HG02798 (cell line): ENCODE measurements around the gene EPAS1.

Source experiments
- ATAC-seq: cut with Tn5 transposase; IDR thresholded peaks from one replicate; pipeline ENCODE4 v1.9.1; 2021; ENCODE audit warnings: mild to moderate bottlenecking; ENCODE audit not compliant: unreplicated experiment, poor library complexity

The EPAS1 gene

DNA sequence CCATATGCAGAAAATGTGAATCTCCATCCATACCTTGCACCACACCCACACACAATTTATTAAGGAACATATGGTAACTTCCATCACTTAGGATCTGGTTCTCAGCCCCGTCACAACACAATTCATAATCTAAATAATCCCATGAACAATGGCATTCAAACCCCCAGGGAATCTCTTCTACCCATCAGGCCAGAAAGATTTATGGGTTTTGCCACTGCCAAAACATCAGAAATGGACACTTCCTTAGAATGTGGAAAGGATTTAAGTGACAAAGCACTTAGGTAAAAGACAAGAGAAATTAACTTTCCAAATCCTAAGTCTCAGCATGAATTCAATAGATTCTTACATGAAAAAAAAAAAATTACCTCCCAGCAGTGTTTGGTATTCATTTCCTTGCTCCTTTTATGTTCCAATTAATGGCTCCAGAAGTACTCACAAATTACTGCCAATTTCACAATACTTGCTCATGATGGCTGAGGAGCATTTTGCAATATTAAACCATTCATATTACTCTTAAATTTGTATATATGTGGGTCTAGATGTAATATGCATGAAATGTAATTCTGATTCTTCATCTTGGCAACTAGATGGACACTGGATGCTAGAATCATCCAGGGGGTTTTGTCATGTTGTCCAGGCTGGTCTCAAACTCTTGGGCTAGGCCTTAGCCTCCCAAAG, 125.6 kb downstream of the EPAS1 start:
- no peak for ATAC-seq

DNA sequence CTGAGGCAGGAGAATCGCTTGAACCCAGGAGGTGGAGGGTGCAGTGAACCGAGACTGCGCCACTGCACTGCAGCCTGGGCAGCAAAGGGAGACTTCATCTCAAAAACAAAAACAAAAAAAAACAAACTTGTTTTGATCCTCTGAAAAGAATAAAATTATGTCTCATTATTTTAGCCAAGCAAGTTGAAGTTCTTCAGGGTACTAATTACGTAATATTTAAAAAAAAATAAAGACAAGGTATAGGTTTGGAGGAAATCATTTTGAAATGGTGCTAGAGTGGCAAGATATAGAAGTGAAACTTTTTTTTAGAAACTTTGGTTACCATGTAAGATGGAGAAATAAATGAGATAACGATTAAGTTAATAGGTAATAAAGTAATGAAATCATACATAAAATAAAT, 127.7 kb downstream of the EPAS1 start:
- ATAC-seq = no peak

DNA sequence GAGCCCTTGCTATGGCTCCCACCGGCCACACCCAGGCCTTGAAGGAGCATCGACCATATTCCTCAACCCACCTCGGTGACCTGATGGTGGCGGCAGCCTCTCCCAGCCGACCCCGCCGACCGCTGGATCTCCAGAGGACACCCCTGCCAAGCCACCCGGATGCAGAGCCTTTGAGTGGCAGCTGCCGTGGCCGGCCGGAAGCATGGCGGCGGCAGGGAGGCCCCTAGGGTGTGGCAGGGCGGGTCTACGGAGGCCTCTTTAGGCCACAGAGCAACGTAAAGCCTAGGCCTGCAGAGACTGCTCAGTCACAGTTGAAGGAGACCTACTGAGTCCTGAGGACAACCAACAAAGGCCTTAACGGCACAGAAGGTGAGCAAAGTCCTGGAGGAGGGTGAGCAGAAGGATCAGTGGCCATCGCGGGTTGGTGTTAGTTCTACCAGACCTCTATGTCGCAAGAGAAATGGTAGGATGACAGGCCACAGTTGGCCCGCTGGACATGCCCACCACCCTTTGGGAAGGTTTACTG, 131.8 kb downstream of the EPAS1 start:
- no peak for ATAC-seq

DNA sequence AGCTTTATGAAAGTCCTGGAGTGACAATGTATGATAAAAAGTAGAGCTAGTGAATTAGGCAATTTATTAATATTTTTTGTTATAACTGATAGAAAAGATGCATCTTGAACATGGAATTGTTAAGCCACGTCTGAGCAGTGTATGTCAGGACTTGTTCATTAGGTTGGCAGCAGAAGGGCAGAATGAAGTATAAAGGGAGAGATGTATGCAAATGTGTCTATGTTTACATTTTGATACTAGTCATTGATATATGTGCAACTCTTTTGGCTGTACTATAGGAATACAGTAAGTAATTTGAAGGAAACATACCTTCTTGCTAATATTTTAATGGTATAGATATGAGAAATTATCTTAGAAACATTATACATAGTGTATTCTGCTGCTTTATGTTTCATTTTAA, 133.2 kb downstream of the EPAS1 start:
- no peak for ATAC-seq

DNA sequence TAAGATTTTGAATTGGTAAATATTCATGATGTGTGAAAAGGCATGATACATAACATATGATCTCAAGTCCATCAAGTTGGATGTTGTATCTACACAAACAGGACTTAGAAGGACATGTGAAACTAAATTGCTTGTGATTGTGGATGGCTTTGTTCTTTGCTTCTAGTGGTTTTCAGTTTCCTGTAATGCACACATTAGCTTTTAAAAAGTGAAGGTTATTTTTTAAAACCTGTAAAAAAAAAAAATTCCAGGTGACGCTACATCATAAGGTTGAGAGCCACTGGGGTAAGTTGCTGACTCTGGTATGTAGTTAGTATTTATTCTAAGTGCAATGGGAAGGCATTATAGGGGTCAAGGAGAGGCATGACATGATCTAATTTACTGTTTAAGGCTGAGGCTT, 133.8 kb downstream of the EPAS1 start:
- no peak for ATAC-seq

DNA sequence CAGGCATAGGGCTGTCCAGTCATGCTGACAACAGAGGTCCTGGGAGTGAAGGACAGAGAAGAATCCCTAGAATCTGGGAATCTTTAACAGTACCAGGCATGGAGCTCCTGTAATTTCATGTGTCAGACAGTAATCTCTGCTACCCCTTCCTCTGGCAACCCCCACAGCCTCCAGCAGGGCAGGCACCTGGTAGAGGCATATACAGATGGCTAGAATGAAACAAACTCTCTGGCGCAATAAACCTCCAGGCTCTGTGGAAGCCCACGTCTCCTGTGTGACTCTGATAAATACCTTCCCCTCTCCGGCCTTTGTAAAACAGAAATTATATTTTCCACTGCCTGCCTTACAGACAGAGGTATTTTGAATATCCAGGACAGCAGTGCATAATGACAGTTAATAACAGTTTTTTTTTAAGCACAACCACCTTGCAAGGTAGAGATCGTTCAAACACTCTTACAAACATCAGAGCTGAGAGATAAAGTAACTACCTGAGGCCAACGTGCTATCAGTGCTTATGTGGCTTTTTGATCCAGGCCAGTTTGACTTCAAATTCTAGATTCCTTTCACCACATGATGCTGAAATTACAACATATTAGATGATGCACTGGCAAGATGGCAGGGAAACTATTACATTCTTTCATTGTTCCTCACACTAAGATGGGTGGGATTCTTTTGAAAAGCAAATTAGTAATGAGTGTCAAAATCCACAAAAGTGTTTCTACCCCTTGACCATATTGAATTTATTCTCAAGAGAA, 134.5 kb downstream of the EPAS1 start:
- no peak for ATAC-seq

DNA sequence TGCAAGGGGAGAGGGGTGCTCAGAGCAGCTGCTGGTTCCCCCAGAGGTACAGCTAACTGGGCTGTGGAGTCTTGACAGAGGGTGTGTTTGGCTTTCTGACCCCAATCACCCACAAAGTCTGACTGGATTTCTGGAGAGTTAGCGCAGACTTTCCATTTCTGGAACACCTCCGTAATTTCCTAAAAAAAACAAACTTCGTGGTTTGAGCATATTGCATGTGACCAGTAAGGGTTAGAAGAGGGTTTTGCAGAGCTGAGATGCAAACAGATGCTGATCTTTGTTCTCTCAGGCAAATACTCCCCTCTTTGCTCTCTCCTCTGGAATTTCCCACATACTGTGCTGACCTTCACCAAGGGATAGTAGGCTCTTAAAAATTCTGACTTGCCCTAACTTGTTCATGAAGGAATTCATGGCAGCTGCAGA, 137.7 kb downstream of the EPAS1 start:
- no peak for ATAC-seq

DNA sequence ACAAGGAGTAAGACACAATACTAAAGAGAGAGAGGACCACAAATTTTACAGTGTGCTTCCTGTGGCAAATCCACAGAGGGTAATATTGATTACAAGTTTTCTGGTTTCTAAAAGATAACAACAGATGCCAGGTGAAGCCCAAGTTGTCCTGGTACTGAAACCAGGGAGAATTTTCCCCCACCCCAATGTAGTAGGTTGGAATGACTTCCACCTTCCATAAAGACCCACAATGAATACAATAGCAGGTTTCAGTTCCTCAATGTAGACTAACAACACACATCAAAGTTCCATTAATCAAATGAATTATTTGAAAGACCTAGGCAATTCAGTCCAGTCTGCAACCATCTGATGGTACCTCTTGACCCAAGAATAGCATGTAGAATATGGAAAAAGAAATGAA, 138.1 kb downstream of the EPAS1 start:
- no peak for ATAC-seq

DNA sequence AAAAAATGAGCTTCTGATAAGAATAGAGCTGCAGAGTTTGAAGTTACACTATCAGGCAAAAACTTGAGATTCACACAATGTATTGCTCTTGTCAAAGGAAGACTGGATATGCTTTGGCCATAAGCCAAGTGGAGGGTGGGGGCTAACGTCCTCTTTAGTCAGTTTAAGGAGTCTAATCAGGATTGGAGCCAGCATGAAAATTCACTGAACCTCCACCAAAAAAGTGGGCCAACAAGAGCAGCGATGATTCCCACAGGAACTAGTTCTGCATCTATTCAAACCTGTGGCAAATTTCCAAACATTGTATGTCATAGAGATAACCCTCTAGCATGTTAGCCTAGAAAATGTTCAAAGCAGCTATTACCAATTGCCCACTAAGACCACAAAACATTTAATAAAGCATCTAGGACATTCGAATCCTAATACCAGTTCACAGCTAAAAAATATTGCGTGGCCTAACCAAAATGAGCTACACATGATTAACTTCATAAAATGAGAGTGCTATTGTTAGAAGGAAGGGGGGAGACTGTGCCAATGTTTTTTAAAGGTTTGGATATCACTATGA, 138.7 kb downstream of the EPAS1 start:
- ATAC-seq = no peak
